ENCODE measurements around the gene PIAS1. TPM values are rescaled to one million over a fixed set of nuclear protein-coding genes. Genes with fewer than 3 reads are reported as not detected.

The PIAS1 gene
- total and polyA plus RNA-seq, 2 donors (not counting 3 experiments of a cell fraction or from before 2014, with no cell fraction given) = 23.7 to 24.2 TPM

GRCh38 chr15:68224108-68224507 lies 170.0 kb downstream of the PIAS1 start:
- CTCF ChIA-PET = interaction anchor here (0.6 to 1.5 kb wide), 2 partner anchors 12 to 69 kb away, joined by 3 to 4 read pairs; no protein-coding TSS in a partner anchor
- TF ChIP-seq JUN (IDR thresholded peaks at IDR 0.05; ENCODE audit: borderline replicate concordance, insufficient read depth, insufficient read length, low read depth) (no peak), EZH2 (IDR thresholded peaks at IDR 0.05; ENCODE audit: borderline replicate concordance, low read depth, low read length, severe bottlenecking) (no peak), MYC (IDR thresholded peaks at IDR 0.05; ENCODE audit: low read depth, low read length) (no peak), POLR2AphosphoS5 (IDR thresholded peaks at IDR 0.05; ENCODE audit: insufficient read depth, low read depth, low read length) (no peak), FOS (IDR thresholded peaks at IDR 0.05; ENCODE audit: borderline replicate concordance, insufficient read depth, low read length) (no peak), GATA2 (IDR thresholded peaks at IDR 0.05; ENCODE audit: insufficient read depth, insufficient read length, low read depth, low read length) (no peak), POLR2A (IDR thresholded peaks at IDR 0.05; ENCODE audit: low read depth, low read length) (no peak), CTCF (IDR thresholded peaks at IDR 0.05; ENCODE audit: extremely low read depth in 1 of 2, insufficient read depth in 1 of 2, low read depth in 1 of 2, low read length in 2 of 2) (no peak)
- TF ChIP-seq, protein P1, sequence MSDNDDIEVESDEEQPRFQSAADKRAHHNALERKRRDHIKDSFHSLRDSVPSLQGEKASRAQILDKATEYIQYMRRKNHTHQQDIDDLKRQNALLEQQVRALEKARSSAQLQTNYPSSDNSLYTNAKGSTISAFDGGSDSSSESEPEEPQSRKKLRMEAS (IDR thresholded peaks at IDR 0.05; ENCODE audit: insufficient read depth, insufficient read length) = no peak
- BruUV-seq (replicated peaks) = no TSS peak
- Histone ChIP-seq H4K20me1 (replicated peaks; ENCODE audit: control insufficient read depth, extremely low read depth, insufficient read depth, low read length) (no peaks in the 10 kb centered on the region), H3K4me2 (ENCODE audit: insufficient read depth, low read length) (no peak overlapping the region), H3K79me2 (ENCODE audit: control insufficient read depth, insufficient read depth, low read length) (peaks cover 61% of the 10 kb centered on the region), H2AFZ (ENCODE audit: low read depth, low read length) (no peak overlapping the region), H3K9ac (replicated peaks; ENCODE audit: extremely low read depth, insufficient read depth, low read length) (no peak overlapping the region), H3K4me1 (ENCODE audit: control insufficient read depth, extremely low read depth, insufficient read depth, low read length) (peaks cover 11% of the 10 kb centered on the region), H3K9me3 (replicated peaks; ENCODE audit: control insufficient read depth, insufficient read depth, low read length) (no peaks in the 10 kb centered on the region), H3K9me1 (replicated peaks; ENCODE audit: control insufficient read depth, extremely low read depth, insufficient read depth, low read length) (no peaks in the 10 kb centered on the region), H3K4me3 (replicated peaks in 1 of 3; ENCODE audit: insufficient read depth in 1 of 3, low read depth in 1 of 3, low read length in 3 of 3) (no peak overlapping the region), H3K27ac (ENCODE audit: insufficient read depth, low read depth, low read length) (no peak overlapping the region), H3K27me3 (ENCODE audit: control insufficient read depth in 2 of 2, insufficient read depth in 2 of 2, low read length in 2 of 2) (no peaks in the 10 kb centered on the region), H3K36me3 (ENCODE audit: control insufficient read depth in 2 of 2, extremely low read depth in 1 of 2, insufficient read depth in 2 of 2, low read length in 2 of 2) (no peaks in the 10 kb centered on the region)
- DNase-seq (ENCODE audit: low read depth, low spot score) (no peak), FAIRE-seq (no peak)
- dilution Hi-C loops (cut with MboI; ENCODE audit: extremely low pct_ligation_motif_present, low sequenced_read_pairs) (no loop called here), intact Hi-C loops (cut with micrococcal nuclease) (no loop called here)
- POLR2A ChIA-PET = no interaction called here

Measured in endothelial cell of umbilical vein (primary cell).